GM23338 (cell line): ENCODE results near the gene DCANP1. TPM values are rescaled to one million over a fixed set of nuclear protein-coding genes. Genes with fewer than 3 reads are reported as not detected.

Source experiments
- ATAC-seq: fragments of 200-7000 bp; cut with Tn5 transposase; 3 replicates; pipeline ENCODE4 v1.9.1; 2020
- DNase-seq: peaks from one replicate; pipeline ENCODE4 v3.0.0-alpha.2; 2015; ENCODE audit warnings: low spot score
- H2AFZ ChIP-seq: fragments of 200-600 bp; sonication (generic); 2 replicates; pipeline ENCODE4 v1.8.0; 2016; ENCODE audit warnings: antibody characterized with exemption, mild to moderate bottlenecking, moderate library complexity
- H3F3A ChIP-seq: fragments of 200-600 bp; sonication (generic); replicated peaks from 2 replicates; pipeline ENCODE4 v1.8.0; 2017; ENCODE audit warnings: antibody characterized with exemption, mixed run types, low read depth
- H3K27ac ChIP-seq: fragments of 200-600 bp; sonication (generic); 2 replicates; pipeline ENCODE4 v1.6.1; 2016; ENCODE audit warnings: low read depth
- H3K27me3 ChIP-seq: fragments of 200-600 bp; sonication (generic); 2 replicates; pipeline ENCODE4 v1.8.0; 2016; ENCODE audit warnings: mild to moderate bottlenecking, mixed run types, moderate library complexity; ENCODE audit not compliant: insufficient read depth
- H3K36me3 ChIP-seq: fragments of 200-600 bp; sonication (generic); 2 replicates; pipeline ENCODE4 v1.8.0; 2016; ENCODE audit warnings: mild to moderate bottlenecking; ENCODE audit not compliant: insufficient read depth
- H3K4me1 ChIP-seq: fragments of 200-600 bp; sonication (generic); 2 replicates; pipeline ENCODE4 v1.8.0; 2016; ENCODE audit warnings: mild to moderate bottlenecking, moderate library complexity; ENCODE audit not compliant: insufficient read depth
- H3K4me2 ChIP-seq: fragments of 200-600 bp; sonication (generic); 2 replicates; pipeline ENCODE4 v1.7.1; 2017; ENCODE audit warnings: mixed run types
- H3K4me3 ChIP-seq: fragments of 200-600 bp; sonication (generic); 2 replicates; pipeline ENCODE4 v1.6.1; 2016; ENCODE audit warnings: mixed run types
- H3K79me2 ChIP-seq: fragments of 200-600 bp; sonication (generic); replicated peaks from 2 replicates; pipeline ENCODE4 v1.8.0; 2017; ENCODE audit warnings: mild to moderate bottlenecking; ENCODE audit not compliant: insufficient read depth
- H3K9me2 ChIP-seq: fragments of 200-600 bp; sonication (generic); 2 replicates; pipeline ENCODE4 v1.8.0; 2017; ENCODE audit not compliant: insufficient read depth
- H4K20me1 ChIP-seq: fragments of 200-600 bp; sonication (generic); replicated peaks from 2 replicates; pipeline ENCODE4 v1.8.0; 2017; ENCODE audit warnings: mild to moderate bottlenecking; ENCODE audit not compliant: insufficient read depth
- H3K27ac Mint-ChIP-seq: 2 replicates; pipeline ENCODE4 v1.8.0; 2020; ENCODE audit warnings: inconsistent platforms, mild to moderate bottlenecking, moderate library complexity, mixed read lengths
- H3K27me3 Mint-ChIP-seq: 3 replicates; pipeline ENCODE4 v1.8.0; 2022; ENCODE audit warnings: low read depth, mild to moderate bottlenecking, moderate library complexity, mixed read lengths, inconsistent platforms; ENCODE audit not compliant: insufficient read depth, poor library complexity
- H3K36me3 Mint-ChIP-seq: 3 replicates; pipeline ENCODE4 v1.8.0; 2021; ENCODE audit warnings: low read depth, mild to moderate bottlenecking, inconsistent platforms, moderate library complexity, mixed read lengths
- H3K4me1 Mint-ChIP-seq: 3 replicates; pipeline ENCODE4 v1.8.0; 2020; ENCODE audit warnings: mild to moderate bottlenecking, inconsistent platforms, mixed read lengths
- H3K4me3 Mint-ChIP-seq: 3 replicates; pipeline ENCODE4 v1.8.0; 2021; ENCODE audit warnings: moderate library complexity, mild to moderate bottlenecking, inconsistent platforms, mixed read lengths
- H3K9me3 Mint-ChIP-seq: 3 replicates; pipeline ENCODE4 v1.8.0; 2020; ENCODE audit warnings: moderate library complexity, mild to moderate bottlenecking, inconsistent platforms, mixed read lengths
- EZH2 ChIP-seq: fragments of 200-600 bp; sonication (generic); IDR thresholded peaks from one replicate; pipeline ENCODE4 v1.8.0; 2017; ENCODE audit warnings: antibody characterized with exemption, mild to moderate bottlenecking, low read depth; ENCODE audit not compliant: unreplicated experiment
- EZH2phosphoT487 ChIP-seq: fragments of 200-600 bp; sonication (generic); IDR thresholded peaks from one replicate; pipeline ENCODE4 v1.8.1; 2018; ENCODE audit warnings: antibody characterized with exemption; ENCODE audit not compliant: unreplicated experiment
- POLR2AphosphoS5 ChIP-seq: IDR thresholded peaks from 2 replicates; pipeline ENCODE4 v1.6.1; 2016; ENCODE audit warnings: antibody characterized with exemption, low read depth
- polyA plus RNA-seq: library from polyadenylated mRNA; unstranded; fragments of >200 nt; fragmentation: Nextera tagmentation; extraction: Ambion mirVana; gene quantifications from 2 replicates; pipeline ENCODE4 v1.2.1, GENCODE V29; 2016
- total RNA-seq: library from RNA; depleted of rRNA; stranded (reverse); fragments of >200 nt; shearing (Covaris generic); gene quantifications from 2 replicates; pipeline ENCODE4 v1.2.3, GENCODE V29; 2014
- TF ChIP-seq, protein P1 (sequence below), 2 experiments: fragments of 200-600 bp in 1 of 2; sonication (generic) in 1 of 2; conservative IDR thresholded peaks; 2 replicates each; pipeline versions ENCODE4 v1.5.1 to v1.6.1; 2016 to 2017; ENCODE audit warnings: antibody characterized with exemption in 2 of 2, low read depth in 2 of 2, mild to moderate bottlenecking in 2 of 2, moderate library complexity in 1 of 2

DCANP1 gene
- total and polyA plus RNA-seq, 2 experiments from 2014 or later = not detected

DNA sequence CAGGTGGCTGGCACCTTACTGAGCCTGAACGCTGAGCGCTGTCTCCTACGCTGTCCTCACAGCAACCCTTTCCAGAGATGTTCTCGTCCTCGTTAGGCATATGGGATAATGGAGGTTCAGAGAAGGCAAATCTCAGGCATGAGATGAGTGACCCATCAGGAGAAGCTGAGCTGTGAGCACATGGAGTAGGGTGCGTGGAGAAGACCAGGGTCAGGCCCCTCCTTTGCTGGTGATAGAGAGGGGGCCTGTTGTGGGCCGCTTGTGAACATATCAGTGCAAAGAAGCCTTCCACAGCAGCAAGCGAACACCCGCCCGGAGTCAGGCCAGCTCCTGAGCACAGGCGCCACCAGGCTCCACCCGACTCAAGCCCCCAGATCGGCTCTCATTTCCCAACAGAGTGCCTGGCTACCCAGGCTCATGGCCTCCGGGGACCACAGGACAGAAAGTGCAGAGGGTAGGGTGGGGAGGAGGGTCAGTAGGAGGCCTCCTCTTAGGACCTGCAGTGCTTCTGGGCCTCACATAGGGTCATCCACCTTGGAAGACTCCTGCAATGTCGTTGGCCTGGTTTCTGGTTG, 20.0 kb upstream of the DCANP1 start:
- Mint-ChIP-seq H3K27me3 (peaks cover 80% of the 10 kb centered on the region), H3K36me3 (no peaks in the 10 kb centered on the region), H3K4me1 (peaks cover 21% of the 10 kb centered on the region), H3K9me3 (no peaks in the 10 kb centered on the region), H3K4me3 (peak overlapping the region; percentile 76), H3K27ac (no peak overlapping the region)
- H3K4me3 ChIP-seq = peak overlapping the region; percentile 57
- no peaks in the 10 kb centered on the region; the same call in 1 of the 2 replicates for H4K20me1 ChIP-seq
- no peaks in the 10 kb centered on the region for H3K79me2 ChIP-seq
- peak; percentile 5 for ATAC-seq
- no peaks in the 10 kb centered on the region for H3K36me3 ChIP-seq
- no peaks in the 10 kb centered on the region for H3F3A ChIP-seq
- TF ChIP-seq POLR2AphosphoS5 (no peak), EZH2 (peak; percentile 31)
- H2AFZ ChIP-seq = 0 out of 2 replicates have a peak overlapping the region, but pooled peaks have one; percentile 94
- DNase-seq = no peak
- H3K9me2 ChIP-seq = no peaks in the 10 kb centered on the region
- H3K27ac ChIP-seq = no peak overlapping the region
- H3K27me3 ChIP-seq = peaks cover 96% of the 10 kb centered on the region
- peak overlapping the region; percentile 88 for H3K4me2 ChIP-seq
- H3K4me1 ChIP-seq = peaks cover 14% of the 10 kb centered on the region; the same call in 1 of the 2 replicates

DNA sequence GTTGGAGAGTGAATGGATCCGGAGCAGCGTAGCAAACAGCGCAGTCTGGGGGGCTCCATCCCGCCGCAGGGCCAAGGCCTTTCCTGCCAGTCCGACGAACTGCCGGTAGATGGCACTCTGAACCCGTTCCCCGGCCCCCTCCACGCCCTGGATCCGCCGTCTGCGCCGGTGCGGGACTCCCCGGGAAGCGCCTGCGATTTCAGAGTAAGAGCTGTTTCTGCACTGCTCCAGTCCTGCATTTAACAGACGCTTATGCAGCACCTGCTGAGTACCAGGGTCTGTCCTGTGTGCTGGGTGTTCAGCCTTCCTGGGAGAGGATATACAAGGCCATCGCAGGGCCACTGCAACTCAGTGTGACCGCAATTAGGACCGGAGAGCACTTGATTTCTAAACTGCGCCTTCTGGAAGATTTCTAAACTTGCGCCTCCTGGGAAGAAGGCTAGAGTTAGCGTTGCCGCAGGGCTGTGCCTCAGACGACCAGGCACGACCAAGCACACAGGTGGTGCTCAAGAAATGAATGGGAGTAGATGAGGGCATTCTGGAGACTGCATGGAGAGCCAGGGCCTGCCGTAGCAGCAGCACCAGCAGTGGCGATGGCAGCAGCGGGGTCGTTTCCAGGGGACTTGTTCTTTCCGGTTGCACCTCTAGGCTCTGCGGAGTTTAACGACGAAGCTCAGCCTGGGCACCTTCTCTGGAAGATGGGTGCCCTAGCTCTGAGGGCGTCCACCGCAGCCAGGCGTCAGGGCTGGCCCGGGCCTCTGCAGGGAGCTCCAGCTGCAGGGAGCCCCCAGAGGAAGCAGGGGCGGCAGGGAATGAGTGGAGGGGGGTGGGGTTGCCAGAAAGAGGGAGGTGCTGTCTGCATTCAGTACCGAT, 19.3 kb upstream of the DCANP1 start:
- Histone ChIP-seq H3K79me2 (no peaks in the 10 kb centered on the region), H3K27ac (no peak overlapping the region), H3F3A (no peaks in the 10 kb centered on the region), H3K4me1 (peaks cover 14% of the 10 kb centered on the region; the same call in 1 of the 2 replicates), H3K36me3 (no peaks in the 10 kb centered on the region), H3K9me2 (no peaks in the 10 kb centered on the region), H2AFZ (peak overlapping the region; percentile 94), H3K4me2 (peak overlapping the region; percentile 88), H3K27me3 (peaks cover 92% of the 10 kb centered on the region), H3K4me3 (peak overlapping the region; percentile 57), H4K20me1 (no peaks in the 10 kb centered on the region; the same call in 1 of the 2 replicates)
- no peaks in the 10 kb centered on the region for H3K36me3 Mint-ChIP-seq
- H3K9me3 Mint-ChIP-seq = no peaks in the 10 kb centered on the region
- peak overlapping the region; percentile 76 for H3K4me3 Mint-ChIP-seq
- peak; percentile 93 for DNase-seq
- H3K27me3 Mint-ChIP-seq = peaks cover 77% of the 10 kb centered on the region
- TF ChIP-seq, protein P1, sequence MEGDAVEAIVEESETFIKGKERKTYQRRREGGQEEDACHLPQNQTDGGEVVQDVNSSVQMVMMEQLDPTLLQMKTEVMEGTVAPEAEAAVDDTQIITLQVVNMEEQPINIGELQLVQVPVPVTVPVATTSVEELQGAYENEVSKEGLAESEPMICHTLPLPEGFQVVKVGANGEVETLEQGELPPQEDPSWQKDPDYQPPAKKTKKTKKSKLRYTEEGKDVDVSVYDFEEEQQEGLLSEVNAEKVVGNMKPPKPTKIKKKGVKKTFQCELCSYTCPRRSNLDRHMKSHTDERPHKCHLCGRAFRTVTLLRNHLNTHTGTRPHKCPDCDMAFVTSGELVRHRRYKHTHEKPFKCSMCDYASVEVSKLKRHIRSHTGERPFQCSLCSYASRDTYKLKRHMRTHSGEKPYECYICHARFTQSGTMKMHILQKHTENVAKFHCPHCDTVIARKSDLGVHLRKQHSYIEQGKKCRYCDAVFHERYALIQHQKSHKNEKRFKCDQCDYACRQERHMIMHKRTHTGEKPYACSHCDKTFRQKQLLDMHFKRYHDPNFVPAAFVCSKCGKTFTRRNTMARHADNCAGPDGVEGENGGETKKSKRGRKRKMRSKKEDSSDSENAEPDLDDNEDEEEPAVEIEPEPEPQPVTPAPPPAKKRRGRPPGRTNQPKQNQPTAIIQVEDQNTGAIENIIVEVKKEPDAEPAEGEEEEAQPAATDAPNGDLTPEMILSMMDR (conservative IDR thresholded peaks at IDR 0.05; ENCODE audit: low read depth in 2 of 2) = peak; percentile 76 to 93
- no peak for TF ChIP-seq EZH2phosphoT487
- peak; percentile 66 for TF ChIP-seq EZH2
- no peak overlapping the region for H3K27ac Mint-ChIP-seq
- ATAC-seq = peak; percentile 90
- peaks cover 21% of the 10 kb centered on the region for H3K4me1 Mint-ChIP-seq
